ENCODE measurements around the gene RGS6.
A peak's percentile ranks its signal among the peaks of the same experiment; 100 is the strongest.

The RGS6 gene

GRCh38 chr14:72560889-72561493, 628.8 kb downstream of the RGS6 start:
- no peak for DNase-seq

- no peak for DNase-seq
Observed at GRCh38 chr14:72562300-72562699, 630.1 kb downstream of the RGS6 start.

DNA sequence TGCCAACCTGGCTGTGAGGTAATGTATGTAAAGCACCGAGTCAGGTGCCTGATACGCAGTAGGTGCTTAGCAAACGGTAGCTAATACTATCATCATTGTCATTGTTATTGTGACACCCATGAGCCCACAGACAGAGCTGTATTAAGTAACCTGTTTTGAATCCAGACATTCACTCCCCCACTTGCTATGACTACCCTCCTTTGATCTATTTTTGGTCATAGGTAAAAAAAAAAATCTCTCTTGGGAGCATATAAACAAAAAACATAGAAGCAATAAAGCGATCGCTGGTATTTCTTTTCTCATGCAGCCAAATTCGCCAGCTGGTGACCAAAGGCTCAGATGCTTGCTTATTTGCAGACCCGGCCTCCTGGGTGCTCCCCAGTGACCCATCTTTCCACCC, 631.4 kb downstream of the RGS6 start:
- no peak for DNase-seq

GRCh38 chr14:72565149-72565559, 632.9 kb downstream of the RGS6 start:
- no peak for DNase-seq

DNA sequence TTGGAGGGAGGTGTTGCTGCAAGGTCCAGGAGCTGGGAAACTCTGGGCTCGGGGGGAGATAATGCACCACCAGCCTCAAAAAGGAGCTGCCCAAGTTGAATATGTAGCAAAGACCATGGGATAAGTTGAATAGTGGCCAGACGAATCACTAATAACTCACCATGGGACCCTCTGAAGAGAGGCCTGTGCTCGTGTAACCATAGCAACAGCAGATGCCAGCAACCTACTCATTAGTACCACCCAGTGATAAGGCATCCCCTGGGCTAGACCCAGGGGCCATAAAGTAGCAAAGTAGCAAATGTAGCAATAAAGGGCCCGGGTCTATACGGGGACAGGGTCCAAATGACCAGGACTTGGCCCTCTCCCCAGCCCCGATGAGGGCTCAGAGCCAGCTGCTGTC, 633.7 kb downstream of the RGS6 start:
- no peak for DNase-seq

DNA sequence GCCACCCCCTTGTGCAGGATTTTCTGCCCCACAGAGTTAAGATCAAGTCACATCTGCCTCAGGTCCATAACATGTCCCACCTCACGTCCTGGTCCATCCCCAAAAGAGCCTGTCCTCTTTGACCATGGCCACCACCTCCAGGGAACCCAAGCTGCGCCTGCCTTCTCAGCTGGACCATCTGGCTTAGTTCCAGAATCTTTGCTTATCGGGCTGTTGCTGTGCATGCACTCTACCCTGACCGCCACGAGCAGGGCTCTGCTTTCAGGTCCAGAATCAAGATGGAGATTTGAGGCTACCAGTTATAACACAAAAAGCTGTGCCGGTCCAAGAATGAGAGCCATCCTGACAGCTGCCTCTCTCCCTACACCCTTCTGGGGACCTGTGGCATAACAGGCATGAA, 635.0 kb downstream of the RGS6 start:
- DNase-seq, result no peak

GRCh38 chr14:72568296-72568992, 636.2 kb downstream of the RGS6 start:
- DNase-seq, result no peak

DNA sequence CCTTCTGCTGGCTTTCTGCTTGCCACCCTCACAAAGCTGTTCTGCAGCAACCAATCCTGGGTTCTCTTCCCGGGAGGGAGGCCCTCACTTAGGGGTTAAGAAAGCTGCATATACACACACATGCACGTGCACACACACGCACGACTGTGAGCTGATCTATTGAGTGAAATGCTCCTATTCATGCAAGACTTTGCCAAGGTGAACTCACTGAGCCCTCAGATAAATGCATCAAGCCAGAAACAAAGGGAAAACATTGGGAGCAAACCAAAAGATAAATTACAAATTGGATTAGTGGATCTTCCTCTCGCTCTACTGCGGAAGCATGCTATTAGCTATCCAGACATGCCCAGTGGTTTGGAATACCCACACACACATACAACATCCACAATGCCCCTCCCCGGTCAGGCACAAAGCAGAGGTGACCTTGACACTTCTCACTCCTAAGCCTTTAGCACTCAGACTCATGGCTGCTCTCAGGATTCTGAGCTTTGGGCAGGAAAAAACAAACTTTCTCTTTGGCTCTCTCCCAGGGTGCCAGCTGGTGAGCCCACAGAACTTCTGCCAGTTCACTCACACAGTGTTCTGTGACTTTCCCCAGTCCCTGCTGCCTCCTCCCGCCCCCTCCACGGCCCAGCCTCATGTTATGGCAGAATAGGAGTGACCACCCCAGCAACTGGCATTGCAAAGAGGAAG, 641.6 kb downstream of the RGS6 start:
- no peak for DNase-seq

DNA sequence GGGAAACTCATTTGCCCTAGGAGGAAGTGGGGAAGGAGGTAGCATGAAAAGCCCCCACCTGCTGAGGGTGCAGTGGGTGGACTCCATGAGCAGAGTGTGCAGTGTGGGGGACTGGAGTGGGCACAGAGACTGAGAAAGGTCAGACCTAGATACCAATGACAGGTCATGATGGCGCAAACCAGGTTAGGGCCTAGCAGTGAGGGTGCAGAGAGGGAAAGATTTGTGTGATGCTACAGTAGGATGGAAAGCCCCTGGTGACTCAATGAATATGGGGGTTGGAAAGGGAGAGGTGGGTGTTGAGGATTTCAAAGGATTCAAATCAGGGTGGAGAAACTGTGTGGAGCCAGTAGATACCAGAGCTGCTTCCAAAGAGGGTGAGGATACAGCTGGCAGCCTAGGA, 642.5 kb downstream of the RGS6 start:
- no peak for DNase-seq

GRCh38 chr14:72576258-72576657, 644.0 kb downstream of the RGS6 start:
- no peak for DNase-seq

DNA sequence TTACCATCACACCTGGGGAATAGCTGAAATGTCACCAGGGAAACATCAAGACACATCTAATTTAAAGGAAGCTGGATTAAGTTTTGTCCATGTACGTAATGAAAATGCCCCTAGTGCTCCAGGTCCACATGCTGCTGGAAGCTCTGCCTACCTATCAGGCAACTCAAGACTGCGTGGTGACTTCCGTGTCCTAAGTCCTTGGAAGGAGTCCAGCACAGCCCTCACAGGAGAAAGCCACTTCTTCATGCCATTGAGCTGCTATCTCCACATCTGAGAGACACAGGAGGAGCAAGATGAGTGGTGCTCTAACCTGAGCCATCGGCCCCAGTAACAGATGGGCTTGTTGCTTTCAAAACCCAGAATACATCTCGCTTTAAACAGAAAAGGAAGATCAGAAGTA, 645.3 kb downstream of the RGS6 start:
- no peak for DNase-seq

GRCh38 chr14:72578514-72578913, 646.3 kb downstream of the RGS6 start:
- no peak for DNase-seq

- no peak for DNase-seq
Observed at GRCh38 chr14:72582582-72582981, 650.4 kb downstream of the RGS6 start.

DNA sequence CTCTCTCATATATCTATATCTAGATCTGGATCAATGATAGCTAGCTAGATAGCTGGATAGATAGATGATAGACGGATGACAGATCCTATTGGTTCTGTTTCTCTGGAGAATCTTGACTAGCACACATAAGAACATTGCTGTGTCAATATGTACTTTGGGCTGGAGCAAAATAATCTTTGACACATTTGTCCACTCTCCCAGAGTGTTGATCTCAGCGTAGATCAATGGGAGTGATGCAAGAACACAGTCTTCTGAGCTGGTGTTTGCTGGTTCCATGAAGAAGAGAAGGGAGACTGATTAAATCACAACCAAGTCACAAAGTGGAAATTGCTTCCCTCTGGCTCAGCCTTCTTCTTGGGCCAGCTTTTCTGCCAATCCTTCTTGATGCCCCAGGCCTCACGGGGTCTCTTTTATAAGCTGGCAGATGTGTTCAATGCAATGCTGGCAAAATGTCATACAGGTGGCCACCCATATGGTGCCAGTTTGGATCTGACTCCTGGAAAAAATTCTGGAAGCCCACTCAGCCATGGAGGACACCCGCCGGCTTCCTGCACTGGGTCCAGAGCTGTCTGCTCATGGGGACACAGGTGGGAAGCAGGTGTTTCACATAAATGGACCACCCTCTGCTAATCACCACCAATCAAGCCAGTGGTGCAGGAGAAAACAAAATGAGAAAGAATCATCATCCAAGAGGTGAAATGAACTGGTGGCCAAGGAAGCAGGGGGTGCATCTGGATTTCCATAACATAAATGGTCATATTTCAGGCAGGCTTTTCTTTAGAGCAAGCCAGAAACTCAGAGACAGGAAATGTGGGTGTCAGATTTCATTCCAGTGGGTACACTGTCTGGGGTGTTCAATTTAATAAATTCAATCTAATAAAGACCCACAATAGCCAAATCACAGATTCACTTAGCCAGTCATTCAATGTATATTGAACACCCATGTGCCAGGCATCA, 651.4 kb downstream of the RGS6 start:
- DNase-seq, result no peak

- no peak for DNase-seq
Observed at GRCh38 chr14:72588521-72588920, 656.3 kb downstream of the RGS6 start.

DNA sequence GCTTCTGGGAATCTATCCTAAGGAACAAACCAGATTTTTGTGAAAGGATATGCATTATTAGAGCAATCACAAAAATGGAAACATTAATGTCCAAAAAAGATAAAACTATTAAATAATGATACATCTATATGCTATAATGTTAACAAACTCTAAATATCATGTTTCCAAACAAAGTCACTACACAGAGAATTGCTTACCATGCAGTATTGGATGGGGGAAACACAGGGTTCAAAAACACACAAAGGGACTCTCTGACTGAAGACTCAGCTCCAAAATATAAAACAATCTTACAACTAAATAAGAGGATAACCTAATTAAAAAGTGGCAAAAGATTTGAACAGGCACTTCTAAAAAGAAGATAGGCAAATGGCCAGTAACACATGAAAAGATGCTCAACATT, 657.4 kb downstream of the RGS6 start:
- no peak for DNase-seq

DNA sequence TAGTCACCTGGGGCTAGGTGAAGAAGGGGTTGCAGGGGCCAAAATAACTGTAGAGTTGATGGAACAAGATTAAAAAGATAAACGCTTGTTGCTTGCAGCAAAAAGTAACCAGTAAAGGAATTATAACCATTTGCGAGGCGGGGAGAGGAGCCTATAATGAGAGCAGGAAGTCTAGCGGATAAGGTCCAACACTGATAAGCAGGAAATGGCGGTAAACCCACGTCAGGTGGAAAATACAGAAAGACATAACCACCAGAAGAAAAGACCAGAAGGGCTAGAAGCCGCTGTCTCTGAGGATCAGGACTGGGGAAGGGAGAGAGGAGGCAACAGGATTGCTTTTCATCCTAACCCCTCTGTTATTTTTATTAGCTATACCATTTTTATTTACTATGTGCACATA, 658.3 kb downstream of the RGS6 start:
- peak in 1 of 2 experiments; percentile 6 for DNase-seq

DNA sequence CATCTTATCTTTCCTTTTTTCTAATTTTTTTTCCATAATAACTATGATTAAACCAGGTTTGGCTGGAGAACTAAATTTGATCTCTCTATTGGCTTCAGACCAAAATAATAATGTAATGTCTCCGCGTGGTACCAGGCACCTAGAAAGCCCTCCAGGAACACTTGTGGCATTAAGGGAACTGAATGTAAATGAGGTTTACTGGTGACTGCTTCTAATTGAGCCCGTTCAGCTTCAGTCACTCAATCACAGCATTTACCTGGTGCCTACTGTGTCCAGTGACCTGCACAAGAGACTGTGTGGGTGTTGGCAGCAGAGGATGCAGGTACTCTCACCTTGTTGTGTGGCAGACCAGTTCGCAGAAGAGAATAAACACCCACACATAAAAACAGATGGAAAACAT, 659.2 kb downstream of the RGS6 start:
- no peak for DNase-seq

DNA sequence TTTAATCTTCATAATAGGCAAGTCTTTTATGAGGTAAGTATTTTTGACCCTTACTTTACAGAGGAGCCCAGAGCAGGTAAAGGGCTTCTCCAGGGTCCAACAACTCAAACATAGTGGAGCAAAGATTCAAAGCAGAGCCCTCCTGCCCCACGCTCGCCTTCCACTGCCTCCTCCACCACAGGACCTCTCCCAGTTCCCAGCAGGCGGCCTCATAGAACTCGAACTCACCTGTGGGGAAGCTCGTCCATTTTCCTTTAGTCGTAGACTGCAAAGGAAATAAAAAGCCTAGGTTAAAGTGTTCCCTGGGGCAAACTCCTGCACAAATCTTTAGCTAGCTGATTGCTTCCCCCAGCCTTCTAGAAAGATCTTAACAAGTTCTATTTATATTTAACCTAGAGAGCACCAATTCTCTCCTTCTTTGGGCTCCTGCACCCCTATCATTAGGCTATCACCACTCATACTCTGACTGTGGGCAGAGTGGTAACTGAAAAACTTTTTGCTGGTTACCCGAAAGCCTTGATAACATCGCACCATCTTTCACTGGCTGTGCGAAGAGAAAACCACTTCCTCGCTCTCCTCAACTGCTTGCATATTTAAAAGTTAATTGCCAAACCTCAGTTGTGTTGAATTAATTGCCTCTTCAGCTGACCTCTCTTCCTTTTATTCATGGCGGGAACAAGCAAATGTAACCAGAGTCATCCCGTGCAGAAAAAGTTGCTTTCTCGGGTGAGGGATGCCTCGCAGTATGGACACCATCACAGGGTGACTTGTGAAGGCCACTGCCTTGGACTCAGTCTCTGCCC, 662.1 kb downstream of the RGS6 start:
- DNase-seq, result peak; percentile 5 to 32

- DNase-seq, result no peak
Observed at GRCh38 chr14:72595152-72595862, 663.1 kb downstream of the RGS6 start.
